Measurements from ENCODE around the gene C10orf71.

Gene C10orf71

DNA sequence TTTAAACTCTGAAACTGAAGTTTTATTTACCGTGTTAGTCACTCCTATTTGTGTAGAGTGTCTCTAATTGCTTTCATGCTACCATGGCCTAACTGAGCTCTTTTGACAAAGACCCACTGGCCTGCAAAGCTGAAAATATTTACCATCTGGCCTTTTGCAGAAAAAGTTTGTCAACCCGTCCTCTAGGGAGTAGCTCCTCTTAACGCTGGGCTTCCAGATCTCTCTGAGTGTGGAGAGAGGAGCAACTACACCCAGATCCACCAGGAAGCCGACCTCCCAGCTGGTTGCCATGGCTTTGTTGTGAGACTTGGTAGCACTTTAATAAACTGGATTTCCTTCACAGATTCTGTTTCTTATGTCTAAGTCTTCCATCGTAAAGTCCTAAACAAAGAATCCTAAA, 4.2 kb upstream of the C10orf71 start:
- no peak for DNase-seq

DNA sequence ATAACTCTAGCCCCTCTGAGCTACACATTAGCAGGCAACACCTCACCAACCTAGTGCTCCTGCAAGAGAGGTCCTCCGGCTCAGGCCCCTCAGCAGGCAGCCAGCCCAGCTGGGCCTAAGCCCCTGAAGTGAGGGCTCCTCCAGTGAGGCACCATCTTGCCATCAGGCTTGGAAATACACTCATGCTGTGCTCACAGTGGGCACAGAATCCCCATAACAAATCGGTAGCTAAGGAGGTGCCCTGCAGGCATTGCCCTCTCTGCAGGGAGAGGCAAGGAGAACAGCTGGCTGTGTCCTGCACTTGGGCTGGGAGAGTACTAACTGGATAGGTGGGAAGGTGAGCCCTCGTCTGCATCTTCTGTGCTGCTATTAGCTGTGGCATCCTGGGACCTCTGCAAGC, 3.7 kb upstream of the C10orf71 start:
- no peak for DNase-seq

DNA sequence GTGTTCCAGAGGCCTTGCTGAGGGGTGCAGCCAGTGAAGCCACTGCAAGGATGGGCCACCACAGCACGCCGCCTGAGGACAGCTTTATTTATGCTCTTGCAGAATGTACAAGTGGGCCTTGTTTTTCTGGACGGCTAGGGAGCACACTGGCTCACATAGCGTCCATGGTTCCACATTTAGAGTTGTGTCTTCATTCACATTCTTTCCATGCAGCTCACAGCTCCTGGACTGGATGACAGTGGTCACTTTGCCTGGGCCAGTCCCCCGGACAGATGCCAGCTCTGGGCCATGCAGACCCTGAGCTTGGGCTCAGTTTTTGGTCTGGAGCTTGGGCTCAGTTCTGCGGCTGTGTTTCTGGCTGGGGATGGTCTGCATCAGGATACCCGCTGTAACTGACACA, 2.6 kb upstream of the C10orf71 start:
- no peak for DNase-seq

DNA sequence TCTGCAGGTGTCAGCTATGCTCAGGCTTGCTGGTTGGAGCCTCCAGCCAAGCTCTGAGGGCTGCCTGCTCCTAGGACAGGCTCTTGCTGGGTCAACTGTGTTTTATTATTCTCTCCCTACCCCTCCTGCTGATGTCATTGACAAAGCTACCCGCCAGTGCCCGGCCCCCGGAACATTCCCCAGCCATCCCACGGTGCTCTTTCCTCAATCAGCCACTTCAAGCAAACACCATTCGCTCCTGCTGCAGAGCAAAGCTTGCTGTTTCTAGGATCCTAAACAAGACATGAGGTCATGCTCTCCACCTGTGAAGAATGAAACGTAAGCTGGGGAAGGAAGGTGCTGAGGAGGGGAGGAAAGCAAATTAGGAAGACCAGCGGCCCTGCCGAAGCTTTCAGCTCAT, 2.1 kb upstream of the C10orf71 start:
- DNase-seq = no peak

DNA sequence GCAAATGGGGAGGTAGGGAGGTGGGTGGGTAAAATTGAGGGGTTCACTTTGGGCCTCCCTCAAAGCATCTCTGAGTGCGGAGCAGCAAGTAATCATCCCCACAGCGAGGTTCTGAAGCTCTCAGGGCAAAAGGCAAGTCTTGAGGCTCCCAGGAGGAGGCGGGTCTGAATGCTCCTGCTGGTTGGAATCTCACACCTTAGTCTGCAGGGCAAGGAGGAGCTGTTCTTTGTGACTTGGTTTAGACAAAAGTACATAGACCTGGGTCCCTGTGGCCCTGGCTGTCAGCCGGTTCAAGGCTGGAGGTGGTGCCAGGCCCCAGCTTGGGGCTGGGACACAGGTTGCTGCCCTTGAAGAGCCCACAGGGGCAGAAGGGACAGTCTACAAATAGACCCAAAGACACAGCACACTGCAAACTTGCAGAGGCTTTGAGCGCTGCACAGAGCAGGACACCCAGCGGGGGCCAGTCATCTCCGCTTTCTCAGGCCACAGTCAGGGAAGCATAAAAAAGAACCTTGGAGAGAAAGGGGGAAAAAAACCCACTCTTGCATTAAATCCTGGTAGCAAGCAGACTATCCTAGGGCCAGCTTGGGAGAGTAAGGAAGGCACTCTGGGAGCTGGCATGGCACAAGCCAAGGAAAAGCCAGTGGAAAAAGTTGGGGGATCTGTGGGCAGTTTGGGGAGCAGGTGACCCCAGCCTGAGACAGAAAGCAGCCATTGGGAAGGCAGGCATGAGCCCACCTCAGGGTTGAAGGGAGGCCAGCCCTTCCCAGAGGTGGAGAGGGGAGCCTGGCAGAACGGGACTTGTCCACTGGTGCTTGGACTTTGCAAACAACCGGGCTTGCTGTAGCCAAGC, 926 bp upstream of the C10orf71 start:
- no peak for DNase-seq

DNA sequence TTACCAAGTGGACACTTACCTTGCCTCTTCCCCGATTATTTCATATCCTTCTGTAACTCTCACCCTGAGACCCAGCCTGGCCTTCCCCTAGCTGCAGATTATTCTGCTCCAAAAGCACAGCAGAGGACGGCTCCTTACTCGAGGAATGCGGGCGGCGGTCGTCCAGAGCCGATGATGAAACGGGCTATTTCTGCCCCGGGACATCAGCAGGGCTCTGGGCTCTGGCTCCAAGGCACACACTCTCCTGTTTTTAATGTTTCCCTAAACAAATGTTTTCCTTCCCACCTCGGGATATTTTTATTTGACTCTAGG, 343 bp upstream of the C10orf71 start:
- DNase-seq = no peak

DNA sequence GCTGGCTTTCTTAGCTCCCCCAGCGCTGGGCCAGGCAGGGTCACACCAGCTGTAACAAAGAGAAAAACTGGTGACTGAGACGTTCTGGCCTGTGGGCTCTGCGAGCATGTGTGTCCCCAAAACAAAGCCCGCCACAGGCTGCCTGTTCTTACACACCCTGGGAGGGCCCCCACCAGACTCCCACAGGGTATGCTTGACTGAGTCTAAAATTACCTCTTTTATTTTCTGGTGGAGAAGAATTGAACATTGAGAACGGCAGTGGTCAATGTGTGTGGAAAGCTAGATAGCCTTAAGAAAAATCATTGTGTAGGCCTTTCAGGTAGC, 808 bp downstream of the C10orf71 start:
- DNase-seq = no peak

DNA sequence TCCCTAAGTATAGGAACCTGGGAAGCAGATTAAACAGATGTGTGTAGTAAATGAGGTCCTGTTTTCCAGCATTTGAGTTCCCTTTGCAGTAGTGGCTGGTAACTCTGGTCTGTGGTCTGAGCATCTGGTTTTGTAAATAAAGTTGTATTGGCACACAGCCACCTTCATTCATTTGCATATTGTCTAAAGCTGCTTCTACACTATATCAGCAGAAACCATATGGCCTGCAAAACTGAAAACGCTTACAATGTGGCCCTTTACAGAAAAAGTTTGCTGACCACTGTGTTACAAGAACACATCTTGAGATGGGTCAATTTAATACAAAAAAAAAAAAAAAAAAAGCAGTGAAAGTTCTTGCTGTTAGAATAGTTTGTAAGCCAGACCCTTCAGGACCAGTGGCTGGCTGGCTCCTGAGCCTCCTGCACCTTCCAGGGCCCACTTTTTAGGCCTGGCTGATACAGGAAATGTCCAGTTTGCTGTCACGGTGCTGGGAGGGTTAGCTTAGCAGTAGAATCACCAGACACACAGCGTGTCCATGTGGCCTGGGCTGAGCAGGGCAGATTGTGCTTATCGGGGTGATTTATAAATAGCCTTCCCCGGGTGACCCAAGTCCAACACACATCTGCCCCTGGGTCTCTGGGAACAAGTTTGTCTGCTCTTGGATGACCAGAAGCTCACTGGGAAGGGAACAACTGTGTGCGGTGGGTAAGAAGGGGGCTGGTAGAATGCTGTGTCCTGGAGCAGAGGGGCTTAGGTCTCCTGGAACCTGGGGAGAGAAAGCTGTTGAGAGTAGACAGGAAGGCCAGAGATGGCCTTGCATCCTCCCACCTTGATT, 1.4 kb downstream of the C10orf71 start:
- DNase-seq = no peak

DNA sequence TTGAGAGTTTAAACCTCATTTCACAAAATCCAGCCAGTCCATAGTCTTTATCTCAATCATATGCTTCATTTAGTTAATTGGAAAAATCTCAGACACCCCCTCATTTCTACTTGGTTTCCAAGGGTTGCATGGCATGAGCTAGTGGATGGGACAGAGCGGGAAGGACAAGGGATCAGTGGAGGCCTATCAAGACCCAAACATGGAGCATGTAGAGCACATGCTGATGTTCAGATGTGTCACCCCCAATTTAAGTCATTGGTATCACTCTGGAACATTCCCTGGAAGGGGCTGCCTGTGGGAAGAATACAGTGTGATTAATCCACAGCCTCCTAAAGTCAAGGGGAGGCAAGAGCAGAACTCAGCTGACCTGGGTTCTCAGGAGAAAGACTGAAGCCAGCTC, 2.3 kb downstream of the C10orf71 start:
- DNase-seq = no peak

DNA sequence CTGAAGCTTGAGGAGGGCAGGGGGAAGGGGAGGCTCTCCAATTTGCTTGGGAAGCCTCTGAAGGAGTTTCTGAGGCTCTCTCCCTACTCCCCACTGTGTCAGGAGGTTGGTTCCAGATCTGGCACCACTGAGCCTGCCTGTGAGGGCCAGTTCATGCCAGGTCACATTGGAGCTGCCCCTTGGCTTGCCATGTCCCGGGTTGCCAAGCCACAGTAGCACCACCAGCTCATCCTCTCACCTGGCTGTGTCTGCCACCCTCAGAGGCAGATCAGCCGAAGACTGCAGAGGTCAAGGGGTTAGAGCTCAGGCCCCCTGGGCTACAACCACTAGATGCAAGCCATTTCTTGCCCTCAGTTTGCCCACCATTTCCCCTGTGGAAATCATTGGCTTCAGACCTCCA, 3.1 kb downstream of the C10orf71 start:
- DNase-seq = no peak

DNA sequence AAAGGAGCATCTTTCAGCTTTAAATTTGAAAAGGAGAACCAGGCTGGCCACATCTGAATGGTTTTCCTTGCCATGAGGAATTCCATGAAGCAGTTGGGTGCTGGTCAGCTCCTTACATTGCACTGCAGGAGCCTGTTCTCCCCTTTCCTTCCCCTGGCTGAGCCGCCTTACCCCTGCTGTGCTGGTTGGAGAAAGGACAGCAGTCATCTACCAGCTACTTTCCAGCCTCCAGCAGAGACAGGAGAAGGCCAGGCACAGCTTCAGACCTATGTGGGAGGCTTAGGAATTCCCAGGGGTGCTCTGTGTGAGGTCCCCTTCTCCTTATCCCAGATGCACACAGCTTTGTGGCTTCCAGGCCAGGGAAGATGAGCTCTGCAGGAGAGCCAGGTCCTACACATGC, 4.7 kb downstream of the C10orf71 start:
- no peak for DNase-seq

DNA sequence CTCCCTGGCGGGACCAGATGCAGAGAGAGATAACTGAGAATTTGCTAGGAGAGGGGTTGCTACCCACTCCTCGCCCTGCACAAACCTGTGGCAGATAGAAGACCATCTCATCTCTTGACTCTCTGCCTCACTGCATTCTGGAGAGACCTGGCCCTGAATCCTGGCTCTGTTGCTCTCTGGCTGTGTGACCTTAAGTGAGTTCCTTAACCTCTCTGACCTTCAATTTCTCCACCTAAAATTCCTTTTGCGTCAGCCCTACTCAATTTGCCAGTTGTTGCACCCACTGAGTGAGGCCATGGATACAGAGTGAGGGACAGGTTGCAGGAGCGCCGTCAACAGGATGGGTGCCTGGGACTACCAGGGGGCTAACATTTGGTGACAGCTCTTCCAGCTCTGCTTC, 5.2 kb downstream of the C10orf71 start:
- no peak for DNase-seq

DNA sequence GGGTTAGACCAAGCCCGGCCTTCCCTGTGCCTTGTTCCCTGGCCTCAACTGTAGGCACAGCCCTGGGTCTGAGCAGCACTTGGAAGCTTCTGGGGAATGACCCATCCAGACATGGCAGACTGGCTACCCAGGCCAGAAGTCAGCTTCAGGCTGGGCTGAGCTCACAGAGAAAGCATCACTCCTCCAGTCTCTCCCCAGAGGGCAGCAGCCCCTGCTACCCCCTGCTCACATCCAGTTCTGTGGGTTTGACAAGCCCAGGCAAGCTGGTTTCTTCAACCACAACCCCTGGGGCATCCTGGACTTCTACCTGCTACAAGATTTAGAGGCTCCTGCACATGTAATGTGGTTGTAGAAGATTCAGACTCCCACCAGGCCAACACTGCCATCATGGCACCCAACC, 9.0 kb downstream of the C10orf71 start:
- no peak for DNase-seq

DNA sequence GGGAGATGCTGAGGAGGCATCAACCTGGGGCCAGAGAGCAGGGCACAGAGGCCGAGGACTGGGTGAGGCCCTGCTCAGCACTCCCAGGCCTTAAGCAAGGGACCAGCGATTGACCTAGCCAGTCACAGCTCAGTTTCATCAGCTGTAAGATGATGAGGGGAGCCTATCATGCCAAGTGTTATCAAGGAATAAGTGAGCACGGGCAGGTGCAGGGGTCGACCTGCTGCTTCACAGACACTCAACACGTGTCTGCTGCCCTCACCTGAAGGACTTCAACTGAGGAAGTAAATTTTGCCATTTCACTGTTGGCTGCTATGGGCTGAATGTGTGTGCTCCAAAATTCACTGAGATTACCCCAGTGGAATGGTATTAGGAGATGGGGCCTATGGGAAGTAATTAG, 9.9 kb downstream of the C10orf71 start:
- no peak for DNase-seq

DNA sequence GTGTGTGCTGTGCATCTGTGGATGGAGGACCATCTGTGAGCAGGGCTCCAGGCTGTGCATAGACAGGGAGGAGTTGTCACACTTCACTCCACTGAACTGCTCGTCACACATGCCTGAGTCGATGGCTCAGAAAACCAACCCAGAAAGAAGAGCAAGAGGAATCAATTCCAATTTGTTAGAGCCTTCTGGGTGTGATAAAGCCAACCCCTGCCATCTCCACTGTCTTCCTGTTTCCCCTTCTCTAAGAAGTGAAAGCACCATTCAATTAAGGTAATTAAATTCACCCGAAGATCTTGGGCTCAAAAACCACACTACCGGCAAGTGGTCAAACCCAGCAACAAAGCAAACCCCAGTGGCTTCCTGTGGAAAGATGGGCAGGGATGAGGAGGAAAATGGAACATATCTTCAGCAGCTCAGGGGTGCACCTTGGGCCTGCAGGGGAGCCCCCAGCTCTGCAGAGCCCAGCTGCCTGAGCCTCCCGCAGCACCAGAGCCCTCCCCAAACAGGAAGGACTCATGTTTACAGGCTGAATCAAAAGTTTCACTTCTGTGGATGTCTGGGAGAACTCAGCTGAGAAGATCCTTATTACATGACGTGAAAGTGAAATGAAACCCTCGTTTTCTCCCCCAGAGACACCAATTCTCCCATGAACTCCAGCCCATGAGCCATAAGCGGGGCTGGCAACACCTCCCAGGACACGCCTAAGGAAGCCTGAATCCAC, 10.9 kb downstream of the C10orf71 start:
- no peak for DNase-seq

DNA sequence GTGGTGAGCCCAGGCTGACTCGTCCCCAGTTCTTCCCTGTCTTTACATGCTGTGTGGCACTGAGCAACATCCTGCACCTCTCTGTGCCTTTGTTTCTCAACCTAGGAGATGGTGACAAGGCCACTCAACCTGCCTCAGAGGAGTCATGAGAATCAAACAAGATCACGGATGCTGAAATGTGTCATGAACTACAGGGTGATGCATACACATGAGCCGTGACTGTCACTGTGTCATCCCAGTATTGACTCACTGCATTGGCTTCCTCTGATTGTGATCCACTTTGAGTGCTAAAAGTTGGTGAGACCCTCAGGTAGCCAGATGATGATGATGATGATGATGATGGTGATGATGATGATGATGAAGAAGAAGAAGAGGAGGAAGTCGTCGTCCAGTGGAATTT, 11.5 kb downstream of the C10orf71 start:
- DNase-seq = no peak

DNA sequence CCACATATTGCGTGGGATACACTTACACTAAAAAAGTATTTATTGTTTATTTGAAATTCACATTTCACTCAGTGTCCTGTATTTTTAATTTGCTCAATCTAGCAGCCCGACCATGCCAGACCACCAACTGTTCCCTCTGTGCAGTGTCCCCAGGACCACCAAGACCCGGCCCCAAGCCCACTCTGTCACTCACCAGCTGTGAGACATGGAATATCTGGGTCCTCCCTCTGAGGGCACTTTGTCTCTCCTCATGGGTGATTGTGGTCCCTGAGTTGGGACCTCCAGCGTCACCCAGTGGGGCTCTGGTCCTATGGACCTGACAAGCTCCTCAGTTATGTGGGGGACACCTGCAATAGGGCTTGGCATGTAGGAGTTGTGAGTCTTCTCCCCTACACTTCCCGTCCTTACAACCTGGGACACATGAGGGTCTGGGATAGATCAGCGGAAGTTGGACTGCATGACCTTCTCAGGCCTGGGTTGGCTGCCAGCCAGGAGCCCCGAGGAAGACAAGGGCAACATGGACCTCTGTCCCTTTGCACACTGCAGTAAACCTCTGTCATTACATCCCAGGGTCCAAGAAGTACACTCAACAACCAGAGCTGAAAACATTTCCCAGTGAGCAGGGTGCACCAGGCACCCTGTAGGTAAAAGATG, 12.1 kb downstream of the C10orf71 start:
- no peak for DNase-seq

DNA sequence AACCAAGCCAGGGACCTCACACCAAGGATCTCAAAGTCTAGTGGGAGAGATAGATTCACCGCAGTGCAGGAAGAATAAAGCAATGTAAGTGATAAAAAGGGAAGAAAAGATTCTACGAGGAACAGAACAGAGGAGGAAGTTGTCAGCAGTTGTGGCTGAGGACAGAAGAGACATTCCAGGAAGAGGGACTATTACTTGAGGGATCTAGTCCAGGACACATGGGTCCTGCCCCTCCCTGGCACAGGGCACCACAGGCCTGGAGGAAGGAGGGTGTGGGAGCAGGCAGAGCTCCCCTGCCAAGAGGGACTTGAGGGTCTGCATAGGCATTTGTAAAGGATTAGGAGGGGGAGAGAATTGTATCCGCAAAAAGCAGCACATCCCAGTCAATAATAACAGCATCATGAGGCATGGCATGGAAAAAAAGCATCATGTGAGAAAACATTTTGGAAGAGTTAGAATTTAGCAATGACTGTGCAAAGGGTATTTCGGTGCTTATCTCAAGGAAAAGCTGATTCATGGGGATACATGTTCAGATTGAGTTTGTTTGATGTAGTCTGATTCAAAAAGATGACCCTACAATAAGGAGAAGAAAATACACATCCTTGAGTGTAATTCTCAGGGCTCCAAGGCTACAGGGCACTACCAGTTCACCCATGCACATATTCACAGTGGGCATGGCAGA, 12.7 kb downstream of the C10orf71 start:
- DNase-seq = no peak

DNA sequence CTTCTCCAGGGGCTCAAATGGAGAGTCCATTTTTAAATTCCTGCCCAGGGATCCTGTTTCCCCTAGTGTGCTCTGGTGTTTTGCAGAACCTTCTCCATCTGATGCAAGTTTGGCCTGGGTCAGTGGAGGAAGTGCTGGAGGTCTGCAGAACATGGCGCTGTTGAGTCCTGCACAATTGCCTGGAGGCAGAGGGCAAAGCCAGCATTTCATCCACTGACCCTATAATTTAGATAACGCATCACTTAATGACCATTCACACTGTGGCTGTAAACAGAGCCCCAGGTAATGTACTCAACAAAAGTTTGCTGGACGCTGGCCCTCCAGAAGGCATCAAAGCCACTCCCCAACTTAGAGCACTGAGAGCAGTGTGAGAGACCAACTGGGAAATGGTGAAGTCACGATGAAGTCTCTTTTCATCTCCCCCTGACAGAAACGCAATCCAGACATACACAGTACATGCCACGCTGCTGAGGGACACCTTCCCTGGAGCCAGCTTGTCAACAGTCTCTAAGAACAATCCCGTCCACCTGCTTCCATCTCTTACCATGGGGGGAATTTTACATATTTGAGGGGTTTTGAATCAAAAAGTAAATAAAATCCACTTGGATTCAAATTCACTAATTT, 13.4 kb downstream of the C10orf71 start:
- DNase-seq = no peak

DNA sequence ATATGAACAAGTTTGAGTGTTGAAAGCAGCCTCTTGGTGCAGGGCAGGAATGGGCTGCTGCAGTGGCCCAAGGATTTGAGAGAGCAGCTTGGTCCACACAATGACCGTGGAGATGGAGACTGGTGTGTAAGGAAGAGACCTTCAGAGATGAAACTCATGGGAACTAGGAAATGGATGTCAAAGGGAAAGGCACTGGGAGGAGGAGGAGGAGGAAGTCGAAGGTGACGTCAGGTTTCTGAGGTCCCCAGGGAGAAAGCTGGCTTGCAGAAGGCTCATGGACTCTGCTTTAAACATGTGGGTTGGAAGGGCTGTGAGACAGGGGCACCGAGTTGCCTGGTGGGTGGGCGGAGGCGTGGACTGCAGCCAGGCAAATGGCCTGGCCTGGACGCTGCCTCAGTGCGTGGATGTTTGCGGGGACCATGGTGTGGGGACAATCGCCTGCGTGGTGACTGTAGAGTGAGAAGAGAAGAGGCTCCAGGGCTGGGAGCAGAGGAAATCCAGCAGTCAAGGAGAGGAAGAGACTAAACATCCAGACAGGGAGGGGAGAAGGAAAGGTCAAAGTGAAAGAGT, 14.6 kb downstream of the C10orf71 start:
- DNase-seq = no peak

DNA sequence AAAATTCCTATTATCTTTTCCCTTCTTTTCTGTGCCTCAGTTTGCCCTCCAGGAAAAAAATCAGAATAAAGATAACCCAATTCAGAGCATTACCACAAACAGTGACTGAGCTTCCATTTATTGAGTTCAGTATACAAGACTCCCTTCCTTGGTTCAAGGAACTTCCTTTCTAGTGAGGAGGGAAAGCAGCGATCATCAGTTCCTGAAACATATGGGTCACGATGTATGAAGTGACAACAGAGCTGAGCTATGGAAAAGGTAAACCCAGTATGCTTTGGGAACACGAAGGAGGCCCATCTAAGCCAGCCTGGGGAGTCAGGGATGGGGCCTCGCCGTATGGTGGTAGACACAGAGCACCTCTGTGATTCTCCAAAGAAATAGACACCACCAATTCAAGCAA, 15.8 kb downstream of the C10orf71 start:
- DNase-seq = no peak

DNA sequence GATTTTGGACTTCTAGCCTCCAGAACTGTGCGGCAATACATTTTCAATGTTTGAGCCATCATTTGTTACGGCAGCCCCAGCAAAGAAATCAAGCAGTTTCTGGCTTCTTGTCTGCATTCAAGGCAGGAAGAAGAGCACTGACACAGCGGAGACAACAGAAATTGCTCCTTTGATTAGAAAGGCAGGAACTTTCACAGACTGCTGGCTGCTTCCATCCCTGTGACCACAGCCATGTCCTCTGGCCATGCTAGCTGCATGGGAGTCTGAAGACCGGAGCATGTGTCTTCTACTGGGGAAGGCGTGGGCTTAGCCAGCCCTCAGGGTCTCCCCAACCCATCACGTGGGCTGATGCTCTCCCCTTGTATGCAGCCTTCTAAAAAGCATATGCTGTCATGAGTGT, 19.1 kb downstream of the C10orf71 start:
- DNase-seq = no peak

All from COR-L47 (cell line).